ENCODE measurements around the gene MED25.

- no peak for TF ChIP-seq CTCF (IDR thresholded peaks at IDR 0.05)
- TF ChIP-seq POLR2AphosphoS5 (IDR thresholded peaks at IDR 0.05; ENCODE audit: insufficient read depth in 1 of 2, low read depth in 1 of 2) = no peak
- TF ChIP-seq POLR2A (IDR thresholded peaks at IDR 0.05) = no peak
Observed at GRCh38 chr19:49855277-49855675, 37.2 kb downstream of the MED25 start.

All from vagina (tissue), 2 donors.